Karpas-422 (cell line): Measurements from ENCODE around the gene NPAS3. TPM values are rescaled to one million over a fixed set of nuclear protein-coding genes. Genes with fewer than 3 reads are reported as not detected.

Experiments
- DNase-seq: peaks from one replicate; pipeline ENCODE4 v3.0.0-alpha.2; 2015
- H2AFZ ChIP-seq: fragments of 200-600 bp; sonication (generic); 2 replicates; pipeline ENCODE4 v1.6.1; 2014; ENCODE audit warnings: antibody characterized with exemption, low read length, mixed read lengths
- H3K27ac ChIP-seq: fragments of 200-600 bp; sonication (generic); 2 replicates; pipeline ENCODE4 v1.5.1; 2014; ENCODE audit warnings: mild to moderate bottlenecking, low read length, moderate library complexity
- H3K27me3 ChIP-seq: fragments of 200-600 bp; sonication (generic); 2 replicates; pipeline ENCODE4 v1.6.1; 2014; ENCODE audit warnings: low read length, mixed read lengths
- H3K36me3 ChIP-seq: fragments of 200-600 bp; sonication (generic); 2 replicates; pipeline ENCODE4 v1.6.1; 2014; ENCODE audit warnings: low read length, mixed read lengths; ENCODE audit not compliant: insufficient read depth
- H3K4me1 ChIP-seq: fragments of 200-600 bp; sonication (generic); 2 replicates; pipeline ENCODE4 v1.6.1; 2014; ENCODE audit warnings: mild to moderate bottlenecking, low read length, mixed read lengths
- H3K4me2 ChIP-seq: fragments of 200-600 bp; sonication (generic); 2 replicates; pipeline ENCODE4 v1.6.1; 2014; ENCODE audit warnings: low read length, low read depth, mild to moderate bottlenecking; ENCODE audit not compliant: poor library complexity, severe bottlenecking
- H3K4me3 ChIP-seq: fragments of 200-600 bp; sonication (generic); 2 replicates; pipeline ENCODE4 v1.5.1; 2014; ENCODE audit warnings: mild to moderate bottlenecking, antibody characterized with exemption, low read length, mixed read lengths
- H3K79me2 ChIP-seq: fragments of 200-600 bp; sonication (generic); 2 replicates; pipeline ENCODE4 v1.6.1; 2014; ENCODE audit warnings: mild to moderate bottlenecking, low read length, mixed read lengths
- H3K9ac ChIP-seq: fragments of 200-600 bp; sonication (generic); 2 replicates; pipeline ENCODE4 v1.6.0; 2014; ENCODE audit warnings: low read length
- H3K9me2 ChIP-seq: fragments of 200-600 bp; sonication (generic), shearing (Covaris generic); replicated peaks from 2 replicates; pipeline ENCODE4 v1.6.0; 2014; ENCODE audit warnings: mild to moderate bottlenecking, low read length, moderate library complexity; ENCODE audit not compliant: insufficient read depth
- H3K9me3 ChIP-seq: fragments of 300-700, 200-600 bp; sonication (generic); 2 replicates; pipeline ENCODE4 v1.6.1; 2014; ENCODE audit warnings: low read length, mixed read lengths
- H4K20me1 ChIP-seq: fragments of 200-600 bp; sonication (generic); 2 replicates; pipeline ENCODE4 v1.6.1; 2014; ENCODE audit warnings: mild to moderate bottlenecking, antibody characterized with exemption, low read length, low read depth; ENCODE audit not compliant: insufficient read depth
- total RNA-seq: library from RNA; depleted of rRNA; stranded (reverse); fragments of >200 nt; shearing (Covaris generic); gene quantifications from 2 replicates; pipeline ENCODE4 v1.2.3, GENCODE V29; 2014; ENCODE audit warnings: low replicate concordance

The NPAS3 gene
- total RNA-seq, 1 experiment from 2014 or later: 1.6 TPM

GRCh38 chr14:33120341-33120740 lies 181.7 kb downstream of the NPAS3 start:
- Histone ChIP-seq H3K9ac (no peak overlapping the region), H4K20me1 (no peaks in the 10 kb centered on the region), H2AFZ (no peak overlapping the region), H3K4me1 (no peaks in the 10 kb centered on the region), H3K9me3 (no peaks in the 10 kb centered on the region), H3K27me3 (no peaks in the 10 kb centered on the region), H3K4me2 (no peak overlapping the region), H3K27ac (no peak overlapping the region), H3K4me3 (no peak overlapping the region), H3K79me2 (no peaks in the 10 kb centered on the region), H3K9me2 (no peaks in the 10 kb centered on the region), H3K36me3 (no peaks in the 10 kb centered on the region)
- no peak for DNase-seq

- no peaks in the 10 kb centered on the region for H3K36me3 ChIP-seq
- H3K79me2 ChIP-seq: no peaks in the 10 kb centered on the region
- no peaks in the 10 kb centered on the region for H3K4me1 ChIP-seq
- no peak overlapping the region for H3K4me3 ChIP-seq
- H3K4me2 ChIP-seq: no peak overlapping the region
- no peak overlapping the region for H3K27ac ChIP-seq
- H3K9me2 ChIP-seq: no peaks in the 10 kb centered on the region
- no peak for DNase-seq
- H3K27me3 ChIP-seq: no peaks in the 10 kb centered on the region
- no peak overlapping the region for H2AFZ ChIP-seq
- no peaks in the 10 kb centered on the region for H3K9me3 ChIP-seq
- H3K9ac ChIP-seq: no peak overlapping the region
- no peaks in the 10 kb centered on the region for H4K20me1 ChIP-seq
Measured at GRCh38 chr14:33120966-33121365, 182.3 kb downstream of the NPAS3 start.

- no peaks in the 10 kb centered on the region for H3K9me3 ChIP-seq
- H3K4me1 ChIP-seq: no peaks in the 10 kb centered on the region
- no peaks in the 10 kb centered on the region for H3K27me3 ChIP-seq
- no peak overlapping the region for H3K4me3 ChIP-seq
- H3K4me2 ChIP-seq: no peak overlapping the region
- no peak overlapping the region for H3K9ac ChIP-seq
- H3K36me3 ChIP-seq: no peaks in the 10 kb centered on the region
- no peaks in the 10 kb centered on the region for H3K9me2 ChIP-seq
- H3K27ac ChIP-seq: no peak overlapping the region
- no peak overlapping the region for H2AFZ ChIP-seq
- no peak for DNase-seq
- no peaks in the 10 kb centered on the region for H4K20me1 ChIP-seq
- no peaks in the 10 kb centered on the region for H3K79me2 ChIP-seq
Measured at GRCh38 chr14:33123281-33123680, 184.6 kb downstream of the NPAS3 start.

GRCh38 chr14:33126433-33126832 lies 187.8 kb downstream of the NPAS3 start:
- Histone ChIP-seq H3K9me2 (no peaks in the 10 kb centered on the region), H3K9me3 (no peaks in the 10 kb centered on the region)

GRCh38 chr14:33127531-33127930 lies 188.9 kb downstream of the NPAS3 start:
- Histone ChIP-seq H3K27me3 (no peaks in the 10 kb centered on the region), H3K9me2 (no peaks in the 10 kb centered on the region), H3K36me3 (no peaks in the 10 kb centered on the region), H2AFZ (no peak overlapping the region), H3K4me2 (no peak overlapping the region), H3K27ac (no peak overlapping the region), H3K79me2 (no peaks in the 10 kb centered on the region), H4K20me1 (no peaks in the 10 kb centered on the region), H3K4me3 (no peak overlapping the region), H3K9ac (no peak overlapping the region), H3K9me3 (no peaks in the 10 kb centered on the region), H3K4me1 (no peaks in the 10 kb centered on the region)
- DNase-seq: no peak

More at GRCh38 chr14:33126433-33126832, 187.8 kb downstream of the NPAS3 start:
- no peak overlapping the region for H3K27ac ChIP-seq
- no peak overlapping the region for H2AFZ ChIP-seq
- DNase-seq: no peak
- H3K4me2 ChIP-seq: no peak overlapping the region
- no peaks in the 10 kb centered on the region for H3K36me3 ChIP-seq
- H3K79me2 ChIP-seq: no peaks in the 10 kb centered on the region
- no peaks in the 10 kb centered on the region for H4K20me1 ChIP-seq
- H3K4me3 ChIP-seq: no peak overlapping the region
- no peaks in the 10 kb centered on the region for H3K4me1 ChIP-seq
- H3K9ac ChIP-seq: no peak overlapping the region
- no peaks in the 10 kb centered on the region for H3K27me3 ChIP-seq

- Histone ChIP-seq H3K36me3 (no peaks in the 10 kb centered on the region), H3K4me1 (no peaks in the 10 kb centered on the region), H3K27ac (no peak overlapping the region), H3K27me3 (no peaks in the 10 kb centered on the region), H3K4me3 (no peak overlapping the region), H3K9me3 (no peaks in the 10 kb centered on the region), H2AFZ (no peak overlapping the region), H4K20me1 (no peaks in the 10 kb centered on the region), H3K9ac (no peak overlapping the region), H3K9me2 (no peaks in the 10 kb centered on the region), H3K79me2 (no peaks in the 10 kb centered on the region), H3K4me2 (no peak overlapping the region)
- DNase-seq: no peak
Measured at GRCh38 chr14:33131801-33132200, 193.1 kb downstream of the NPAS3 start.

GRCh38 chr14:33134162-33134561 lies 195.5 kb downstream of the NPAS3 start:
- Histone ChIP-seq H4K20me1 (no peaks in the 10 kb centered on the region), H2AFZ (no peak overlapping the region)

GRCh38 chr14:33134975-33135374 lies 196.3 kb downstream of the NPAS3 start:
- Histone ChIP-seq H3K9me2 (no peaks in the 10 kb centered on the region), H3K9me3 (no peaks in the 10 kb centered on the region), H3K27ac (no peak overlapping the region), H3K27me3 (no peaks in the 10 kb centered on the region), H4K20me1 (no peaks in the 10 kb centered on the region), H3K36me3 (no peaks in the 10 kb centered on the region), H2AFZ (no peak overlapping the region), H3K4me1 (no peaks in the 10 kb centered on the region), H3K9ac (no peak overlapping the region), H3K4me3 (no peak overlapping the region), H3K79me2 (no peaks in the 10 kb centered on the region), H3K4me2 (no peak overlapping the region)
- no peak for DNase-seq

More at GRCh38 chr14:33134162-33134561, 195.5 kb downstream of the NPAS3 start:
- Histone ChIP-seq H3K9me2 (no peaks in the 10 kb centered on the region), H3K79me2 (no peaks in the 10 kb centered on the region), H3K27me3 (no peaks in the 10 kb centered on the region), H3K27ac (no peak overlapping the region), H3K9ac (no peak overlapping the region), H3K4me3 (no peak overlapping the region), H3K4me2 (no peak overlapping the region), H3K9me3 (no peaks in the 10 kb centered on the region), H3K36me3 (no peaks in the 10 kb centered on the region), H3K4me1 (no peaks in the 10 kb centered on the region)
- DNase-seq: no peak
